DMS114 treated with DMSO at 0.1 percent for 48 hours (cell line): ENCODE measurements around the gene MRPL33.

Experiments used
- DNase-seq: peaks from one replicate; lab custom pipeline; 2025; ENCODE audit not compliant: unreplicated experiment; lab: John Stamatoyannopoulos, UW

Gene MRPL33

DNA sequence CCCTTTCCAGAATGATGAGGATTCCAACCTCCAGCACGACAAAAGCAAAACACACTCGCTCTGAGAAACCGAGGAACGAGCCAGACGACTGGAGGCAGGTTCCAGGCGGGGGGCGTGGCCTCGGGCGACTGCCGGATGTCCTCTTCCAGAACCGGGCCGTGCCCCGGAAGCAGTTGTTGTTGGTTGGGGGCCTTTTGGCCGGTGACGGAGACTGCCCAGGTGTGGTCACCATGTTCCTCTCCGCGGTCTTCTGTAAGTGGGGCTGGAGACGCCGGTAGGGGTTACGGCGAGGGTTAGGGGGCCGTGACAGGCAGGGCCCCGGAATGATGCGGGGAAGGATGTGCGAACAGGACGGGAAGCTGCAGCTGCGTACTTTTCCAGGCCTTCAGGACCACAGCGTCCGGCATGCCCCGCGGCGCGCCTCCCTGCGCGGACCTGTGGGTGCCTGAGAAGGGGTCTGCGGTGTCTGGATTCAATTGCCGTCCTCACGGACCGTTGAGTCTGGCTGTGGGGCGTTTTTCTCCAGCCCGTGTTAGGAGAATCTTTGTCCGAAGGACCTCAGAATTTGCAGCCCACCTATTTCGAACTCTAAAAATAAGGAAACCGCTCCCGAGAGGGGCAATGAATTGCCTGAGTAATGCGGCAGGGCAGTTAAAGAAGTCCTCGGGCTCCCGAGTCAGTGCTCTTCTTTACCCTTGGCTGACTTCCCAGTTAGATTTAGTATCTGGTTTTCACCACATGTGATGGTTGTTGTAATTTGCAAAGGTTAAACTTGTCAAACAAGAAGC lies at the start of gene MRPL33:
Gene MRPL33 (plus strand): TSS at position 172 of the 788 bp plus-strand sequence. CDS start 59 bp downstream, at position 231.
- peak; percentile 85 for DNase-seq

DNA sequence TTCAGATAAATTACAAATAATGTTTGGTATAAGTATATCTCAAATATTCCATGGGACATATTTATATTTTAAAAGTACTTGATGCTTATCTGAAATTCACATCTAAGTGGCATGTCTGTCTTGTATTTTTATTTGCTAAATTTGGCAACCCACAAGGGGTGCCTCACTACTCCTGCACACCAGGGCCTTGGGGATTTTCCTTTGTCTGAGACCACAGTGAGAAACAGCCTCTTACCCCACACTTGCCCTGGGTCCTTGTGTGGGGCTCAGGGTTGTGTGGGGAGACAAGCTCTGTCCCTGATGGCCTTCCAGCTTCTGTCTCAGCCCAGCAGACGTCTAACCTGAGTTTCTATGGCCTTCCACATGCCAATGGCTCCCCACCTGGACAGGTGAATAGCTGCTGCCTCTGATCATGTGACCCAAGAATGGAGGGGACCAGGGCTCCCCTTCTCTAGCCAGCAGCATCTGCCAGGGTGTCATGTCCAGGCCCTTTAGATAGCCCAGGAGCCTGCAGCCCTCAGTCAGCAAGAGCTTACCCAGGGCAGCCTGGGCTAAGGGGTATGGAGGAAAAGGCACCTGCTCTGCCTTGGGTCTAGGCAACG lies 49.5 kb upstream of the MRPL33 start:
- no peak for DNase-seq

DNA sequence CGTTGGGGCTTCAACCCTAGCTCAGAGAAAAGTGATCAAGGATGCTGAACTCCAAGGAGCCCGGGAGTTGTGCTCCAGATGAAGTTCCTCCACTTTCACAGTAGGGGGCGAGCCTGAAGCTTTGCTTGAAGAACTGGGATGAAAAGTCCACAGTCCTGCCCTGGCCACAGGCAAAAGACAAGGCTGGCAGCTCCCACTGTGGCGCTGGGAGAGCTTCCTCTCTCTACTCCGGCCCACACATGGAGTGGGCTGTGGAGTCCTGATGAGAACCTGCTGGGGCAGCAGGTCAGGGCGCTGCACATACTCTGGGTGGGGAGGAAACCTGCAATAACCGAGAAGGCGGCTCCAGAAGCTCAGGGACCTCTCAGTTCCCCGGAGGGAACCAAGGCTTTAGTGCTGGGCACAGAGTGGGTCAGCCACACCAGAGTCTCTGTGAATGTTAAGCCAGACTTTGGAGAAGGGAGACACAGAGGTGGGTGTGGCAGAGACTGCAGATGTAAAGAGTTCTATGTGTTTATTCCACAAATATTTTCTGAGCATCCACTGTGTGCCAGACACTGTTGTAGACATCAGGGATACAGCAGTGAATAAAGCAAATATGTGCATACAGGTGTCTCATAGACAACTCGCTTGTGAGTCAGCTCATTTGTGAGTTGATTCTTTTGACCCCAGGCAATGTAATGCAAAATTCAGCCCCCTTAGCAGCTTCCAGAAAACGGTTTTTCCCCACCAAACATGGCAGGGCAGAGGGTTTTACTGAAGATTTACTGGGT lies 48.0 kb upstream of the MRPL33 start:
- DNase-seq, result peak; percentile 33

DNA sequence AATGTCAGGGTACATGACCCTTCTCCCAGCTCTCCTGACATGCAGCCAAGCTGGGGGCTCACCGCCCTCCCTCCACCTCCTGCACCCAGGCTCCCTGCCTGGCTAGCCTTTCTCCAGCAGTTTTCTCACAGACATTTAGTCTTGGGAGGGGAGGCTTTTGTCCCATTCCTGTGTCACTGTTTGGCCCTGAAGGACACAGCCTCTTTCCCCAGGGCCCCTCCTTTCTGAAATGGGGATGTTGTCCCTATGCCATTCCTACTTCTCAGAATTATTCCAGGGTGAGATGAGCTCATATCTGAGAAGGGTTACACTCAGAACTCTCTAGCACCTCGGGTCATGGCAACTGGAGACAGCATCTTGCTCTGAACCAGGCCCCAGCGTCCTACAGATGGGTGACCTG lies 47.3 kb upstream of the MRPL33 start:
- no peak for DNase-seq

DNA sequence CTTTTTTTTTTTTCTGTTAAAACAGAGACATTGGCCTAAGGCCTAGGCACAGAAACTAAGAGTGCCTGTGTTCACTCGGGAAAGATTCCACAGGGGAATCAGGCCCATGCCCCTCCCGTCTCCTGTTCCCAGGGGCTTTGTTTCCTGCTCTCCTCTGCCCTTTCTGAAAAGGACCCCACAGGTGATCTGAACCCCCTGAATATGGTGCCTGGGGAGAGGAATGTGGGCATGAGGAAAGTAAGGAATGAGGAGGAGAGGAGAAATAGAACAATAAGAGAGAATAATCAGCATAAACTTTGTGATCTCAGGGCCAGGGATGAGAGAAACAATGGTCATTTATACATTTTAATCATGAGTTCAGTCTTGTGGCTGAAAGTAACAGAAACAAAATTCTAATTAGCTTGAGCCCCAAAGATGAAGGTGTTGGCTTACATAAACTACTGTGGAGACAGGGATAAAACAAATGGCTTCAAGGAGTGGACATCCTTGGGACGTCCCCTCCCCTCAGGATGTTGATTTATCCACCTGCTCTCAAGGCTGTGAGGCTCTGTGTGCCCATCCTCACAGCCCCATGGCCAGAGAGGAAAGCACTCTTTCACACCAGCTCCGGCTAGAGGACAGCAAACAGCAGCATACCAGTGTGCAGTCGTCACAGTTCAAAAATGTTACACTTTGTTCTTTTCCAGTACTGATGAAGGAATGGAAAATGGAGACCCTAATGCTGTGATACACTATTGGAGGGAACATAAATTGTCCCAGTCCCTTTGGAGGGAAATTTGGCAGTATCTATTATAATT lies 46.4 kb upstream of the MRPL33 start:
- no peak for DNase-seq

DNA sequence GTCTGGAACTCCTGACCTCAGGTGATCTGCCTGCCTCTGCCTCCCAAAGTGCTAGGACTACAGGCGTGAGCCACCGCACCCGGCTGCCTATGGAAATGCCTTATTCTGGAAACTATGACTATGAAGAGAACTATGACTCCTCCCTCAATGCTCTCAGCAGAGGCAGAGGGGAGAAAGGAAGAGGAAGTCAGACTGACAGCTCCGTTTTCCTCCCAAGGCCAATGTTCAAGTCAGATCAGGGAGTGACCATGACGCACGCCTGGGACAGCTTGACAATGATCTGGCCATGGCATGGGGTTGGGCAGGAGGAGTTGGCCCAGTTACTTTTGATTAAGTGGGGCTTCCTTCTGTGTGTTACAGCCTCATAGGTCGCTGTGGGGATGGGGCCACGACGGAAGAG lies 44.3 kb upstream of the MRPL33 start:
- DNase-seq, result no peak

DNA sequence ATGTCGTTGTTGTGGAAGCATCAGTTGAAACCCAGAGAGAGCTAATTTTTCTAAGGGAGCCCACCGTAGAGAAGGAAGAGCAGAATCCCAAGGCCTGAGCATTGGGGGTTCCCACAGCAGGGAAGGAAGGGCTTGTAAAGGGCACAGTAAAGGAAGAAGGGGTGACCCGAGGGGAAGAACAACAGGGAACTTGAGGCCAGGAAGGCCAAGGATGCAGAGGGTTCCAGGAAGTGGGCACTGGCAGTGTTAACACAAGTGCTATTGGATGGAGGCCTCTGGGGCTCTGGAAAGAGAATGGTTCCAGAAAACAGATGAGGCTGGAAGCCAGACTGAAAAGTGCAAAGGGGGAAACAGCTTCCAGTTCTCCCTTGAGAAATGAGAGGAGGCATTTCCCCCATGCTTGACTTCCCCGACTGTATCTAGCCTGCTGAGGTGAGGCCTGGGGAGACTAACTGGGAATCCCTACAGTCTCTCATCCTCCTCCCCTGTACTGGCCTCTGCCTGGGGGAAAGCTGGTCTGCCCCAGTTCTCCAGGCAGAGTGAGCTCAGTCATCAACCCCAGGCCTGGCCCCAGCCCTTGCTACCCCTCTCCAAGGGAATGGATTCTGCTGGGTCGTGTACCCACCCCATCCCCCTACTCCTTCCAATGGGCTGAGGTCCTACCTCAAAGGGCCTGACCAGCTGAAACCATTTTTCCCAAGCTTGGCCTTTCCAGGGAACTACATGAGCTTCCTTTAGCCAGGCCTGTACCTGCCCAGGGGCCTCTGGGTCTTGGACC lies 43.2 kb upstream of the MRPL33 start:
- DNase-seq, result no peak

DNA sequence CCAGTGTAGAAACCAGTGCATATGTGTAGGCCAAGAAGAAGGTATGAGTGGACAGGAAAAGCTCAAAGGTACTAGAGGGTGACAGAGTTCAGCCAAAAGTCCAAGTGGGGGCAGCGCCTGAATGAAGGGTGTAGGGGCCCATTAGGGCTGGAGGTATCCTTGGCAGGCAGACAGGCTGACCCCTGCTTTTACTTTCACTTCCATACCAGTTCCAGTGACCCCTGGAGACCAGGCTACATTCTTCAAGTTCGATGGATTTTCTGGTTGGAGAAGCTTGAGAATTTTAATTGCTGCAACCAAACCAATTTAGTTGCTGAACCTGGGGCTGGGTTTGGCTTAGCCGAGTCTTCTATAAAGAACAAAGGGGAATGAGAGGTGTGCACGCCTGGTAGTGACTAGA lies 42.3 kb upstream of the MRPL33 start:
- DNase-seq, result no peak

DNA sequence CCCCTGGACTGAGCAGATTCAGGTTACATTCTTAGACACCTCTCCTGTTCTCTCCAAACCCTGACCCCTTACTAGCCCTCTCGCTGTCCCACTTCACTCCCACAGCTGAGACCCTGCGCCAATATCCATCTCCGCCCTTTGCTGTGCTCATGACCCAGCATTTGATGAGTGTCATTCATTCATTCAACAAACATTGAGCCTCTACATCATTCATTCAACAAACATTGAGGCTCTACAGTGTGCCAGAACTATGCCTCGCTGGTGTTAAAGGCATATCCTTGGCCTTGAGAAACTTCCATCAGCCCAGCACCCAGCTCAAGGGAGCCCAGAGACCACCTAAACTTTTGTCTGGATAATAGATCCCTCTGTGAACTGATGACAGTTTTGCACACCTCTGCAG lies 41.9 kb upstream of the MRPL33 start:
- no peak for DNase-seq

DNA sequence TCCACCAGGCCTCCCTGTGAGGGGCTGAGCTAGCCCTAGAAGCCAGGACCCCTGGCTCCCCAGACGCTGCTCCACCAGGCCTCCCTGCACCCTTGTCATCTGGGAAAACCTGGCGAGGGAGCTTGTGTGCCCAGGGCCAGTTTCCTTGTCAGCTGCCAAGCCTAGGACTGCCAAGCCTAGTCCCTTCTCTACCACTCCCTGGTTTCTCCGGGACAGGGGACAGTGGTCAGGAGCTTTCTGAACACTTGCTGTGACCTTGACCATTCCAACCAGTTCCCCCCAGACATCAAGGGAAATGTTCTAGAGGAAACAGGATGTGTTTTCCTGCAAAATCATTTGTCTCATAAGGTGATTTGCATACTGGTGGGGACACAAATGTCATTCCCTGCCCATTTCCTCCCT lies 41.3 kb upstream of the MRPL33 start:
- DNase-seq, result no peak

DNA sequence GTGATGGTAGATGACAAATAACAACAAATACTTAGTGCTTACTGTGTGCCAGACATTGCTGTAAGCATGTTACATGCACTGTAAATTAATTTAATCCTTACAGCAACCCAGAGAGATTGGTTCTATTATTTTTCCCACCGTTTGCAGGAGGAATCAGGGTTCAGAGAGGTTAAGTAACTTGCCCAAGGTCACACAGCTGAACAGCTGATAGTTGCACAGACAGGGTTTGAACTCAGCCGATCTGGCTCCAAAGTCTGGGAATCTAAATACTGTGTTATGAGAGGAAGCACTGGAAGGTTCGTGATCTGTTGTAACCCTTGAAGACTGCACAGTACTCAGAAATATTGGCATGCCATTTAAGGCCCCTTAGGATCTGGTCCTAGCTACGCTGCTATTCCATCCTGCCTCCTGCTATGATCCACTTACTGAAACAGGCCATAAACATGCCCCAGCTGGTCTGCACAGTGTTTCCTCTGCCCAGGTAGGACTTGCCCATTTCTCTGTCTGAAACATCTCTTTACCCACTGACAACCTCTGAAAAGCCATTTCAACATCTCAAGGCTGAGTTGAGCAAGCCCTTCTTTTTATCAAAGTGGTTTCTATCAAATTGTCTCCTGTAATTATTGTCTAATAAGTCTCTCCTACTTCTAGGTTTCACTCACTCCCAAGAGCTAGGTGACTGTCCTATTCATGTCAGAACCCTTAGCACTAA lies 40.4 kb upstream of the MRPL33 start:
- DNase-seq, result no peak

DNA sequence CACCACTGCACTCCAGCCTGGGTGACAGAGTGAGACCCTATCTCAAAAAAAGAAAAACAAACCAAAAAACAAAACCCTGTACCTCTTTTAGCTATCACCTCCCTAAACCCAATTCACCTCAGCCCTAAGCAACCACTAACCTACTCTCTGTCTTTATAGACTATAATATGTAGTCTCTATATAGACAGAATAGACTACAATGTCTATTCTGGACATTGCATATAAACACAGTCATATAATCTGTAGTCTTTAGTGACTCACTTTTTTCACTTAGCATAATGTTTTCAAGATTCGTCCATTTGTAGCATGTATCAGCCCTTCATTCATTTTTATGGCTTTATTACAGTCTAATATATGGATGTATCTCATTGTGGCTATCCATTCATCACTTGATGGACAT lies 37.2 kb upstream of the MRPL33 start:
- no peak for DNase-seq

DNA sequence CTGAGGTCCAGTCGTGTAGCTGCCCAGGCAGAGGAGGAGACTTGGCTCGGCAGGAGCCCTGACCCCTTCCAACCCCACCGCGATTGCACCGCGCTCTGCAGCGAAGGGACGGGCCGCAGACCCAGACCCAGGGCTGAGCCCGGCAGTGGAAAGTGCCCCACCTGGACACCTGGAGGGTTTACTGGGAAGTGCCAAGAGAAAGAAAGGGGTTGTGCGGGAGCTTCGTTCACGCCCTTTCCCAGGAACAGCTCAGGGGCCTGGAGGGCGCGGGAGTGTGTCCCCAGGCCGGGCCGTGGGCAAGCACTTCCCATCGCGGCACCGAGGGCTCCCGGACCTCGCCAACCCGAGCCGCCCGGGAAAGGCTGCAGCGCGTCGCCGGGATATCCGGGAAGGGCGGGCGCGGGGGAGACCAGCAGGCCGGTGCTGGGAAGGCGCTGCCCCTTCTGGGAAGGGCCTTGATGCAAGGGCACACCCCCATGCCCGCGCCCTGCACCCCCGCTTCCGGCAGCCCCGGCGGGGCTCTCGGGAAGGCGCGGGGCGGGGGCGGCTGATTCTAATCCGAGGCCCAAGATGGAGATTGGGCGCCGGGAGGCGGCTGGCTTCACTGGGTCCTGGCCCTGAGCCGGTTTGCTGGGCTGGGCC lies 36.1 kb upstream of the MRPL33 start:
- DNase-seq, result no peak

DNA sequence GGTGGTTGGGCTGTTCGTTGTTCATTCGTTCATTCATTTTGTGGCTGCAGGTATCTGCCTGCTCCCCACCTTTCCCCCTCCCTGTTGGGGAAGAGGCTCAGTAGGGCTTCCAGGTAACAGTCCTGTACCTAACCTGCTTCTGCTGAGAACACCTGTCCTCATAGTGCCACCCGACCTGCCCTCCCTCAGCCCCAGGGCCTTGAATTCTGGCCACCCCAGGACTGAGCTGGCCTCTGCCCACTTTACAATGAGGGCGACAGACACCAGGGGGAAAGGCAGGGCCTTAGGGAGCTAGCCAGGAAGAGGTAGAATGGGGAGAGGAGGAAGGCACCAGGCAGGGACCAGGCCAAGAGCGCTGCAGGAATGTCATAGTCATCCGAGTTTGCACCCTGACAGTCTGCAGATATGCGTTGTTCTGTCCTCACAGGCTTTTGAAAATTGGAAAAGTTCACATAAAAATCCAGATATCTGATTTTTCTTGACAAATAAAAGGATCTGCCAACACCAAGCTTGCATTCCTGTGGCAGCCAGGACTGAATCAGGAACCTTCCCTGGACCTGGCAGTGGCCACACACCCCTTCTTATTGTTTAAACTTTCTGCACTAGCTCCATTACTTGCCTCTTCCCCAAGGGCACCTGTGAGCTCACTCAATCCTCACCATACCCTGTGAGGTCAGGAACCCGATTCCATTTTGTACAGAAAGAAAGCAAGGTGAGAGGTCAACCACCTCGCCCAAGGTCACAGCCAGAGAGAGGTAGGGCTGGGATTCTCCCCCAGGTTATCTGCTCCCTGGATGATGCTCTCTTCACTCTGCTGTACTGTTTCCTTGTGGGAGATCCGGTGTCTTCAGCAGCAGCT lies 35.3 kb upstream of the MRPL33 start:
- no peak for DNase-seq

DNA sequence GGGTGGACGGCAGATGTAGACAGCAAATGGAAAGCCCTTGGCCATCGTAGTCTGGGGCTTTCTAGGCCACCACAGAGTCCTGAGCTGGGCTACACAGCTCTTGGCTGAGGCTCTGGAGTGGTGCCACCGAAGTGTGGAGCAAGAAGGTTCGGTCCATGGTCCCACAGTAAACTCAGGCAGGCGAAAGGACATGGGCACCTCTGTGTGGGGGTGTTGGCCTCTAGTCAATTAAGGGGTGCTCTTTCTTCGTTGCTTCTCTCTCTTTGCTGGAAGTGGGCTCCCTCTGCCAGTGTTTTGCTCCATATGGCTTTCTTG lies 34.7 kb upstream of the MRPL33 start:
- no peak for DNase-seq

DNA sequence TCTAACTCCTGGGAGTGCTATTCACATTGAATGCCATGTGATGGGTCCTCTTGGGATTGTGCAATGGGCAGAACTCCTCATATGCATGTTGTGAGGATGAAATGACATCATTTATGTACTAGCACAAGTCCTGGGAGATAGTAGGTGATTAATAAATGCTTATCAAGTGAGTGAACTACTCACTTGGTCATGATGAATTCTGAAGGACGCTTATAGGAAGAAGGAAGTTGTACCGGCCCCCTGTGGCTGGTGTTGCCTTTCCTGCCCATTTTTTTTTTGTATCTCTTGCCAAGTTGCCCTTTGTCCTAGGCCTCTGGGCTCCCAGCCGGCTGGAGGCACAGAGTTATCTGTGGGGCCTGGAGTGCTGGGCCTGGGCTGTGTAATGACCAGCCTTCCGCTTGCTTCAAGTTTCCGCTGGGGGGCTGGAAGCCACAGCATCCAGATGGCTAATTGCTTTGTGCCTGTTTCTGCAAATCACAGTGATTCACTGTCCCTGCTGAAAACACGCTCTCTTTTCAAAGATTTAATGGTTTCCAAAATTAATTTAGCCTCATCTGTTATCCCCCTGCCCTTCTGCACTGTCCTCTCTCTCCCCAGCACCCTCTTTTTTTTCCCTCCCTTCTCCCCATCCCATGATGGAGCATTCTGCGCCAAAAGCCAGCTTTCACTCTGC lies 33.7 kb upstream of the MRPL33 start:
- no peak for DNase-seq

DNA sequence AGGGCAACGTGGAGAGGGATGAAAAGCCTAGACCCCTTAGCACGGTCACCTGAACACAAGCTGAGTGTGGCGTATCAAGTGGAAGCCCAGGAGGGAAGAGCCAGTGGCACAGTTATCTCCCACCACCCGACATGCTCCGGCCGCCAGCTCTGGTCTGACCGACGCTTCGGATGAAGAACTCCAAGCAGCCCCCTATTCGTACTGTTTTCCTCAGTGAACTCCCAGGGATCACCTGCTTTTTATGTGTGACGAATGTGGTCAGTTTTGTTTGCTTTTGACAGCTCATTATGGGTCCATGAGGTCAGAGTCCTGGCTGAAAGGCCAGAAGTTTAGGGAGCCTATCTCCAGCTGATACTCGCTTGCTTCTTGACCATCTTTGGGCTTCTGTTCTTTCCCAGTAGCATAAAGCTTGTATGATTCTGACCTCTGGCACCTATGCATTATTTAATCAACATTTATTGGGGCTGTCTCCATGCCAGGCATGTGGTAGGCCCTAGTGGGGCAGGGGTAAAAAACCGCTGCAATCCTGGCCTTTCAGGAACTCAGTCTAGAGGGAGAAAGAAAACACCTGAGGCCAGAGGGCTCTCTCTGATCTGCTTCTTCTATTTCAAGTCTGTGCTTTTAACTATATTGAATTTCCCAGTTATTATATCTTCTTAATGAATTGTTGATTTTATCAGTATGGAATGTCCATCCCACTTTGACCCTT lies 33.0 kb upstream of the MRPL33 start:
- DNase-seq, result no peak

DNA sequence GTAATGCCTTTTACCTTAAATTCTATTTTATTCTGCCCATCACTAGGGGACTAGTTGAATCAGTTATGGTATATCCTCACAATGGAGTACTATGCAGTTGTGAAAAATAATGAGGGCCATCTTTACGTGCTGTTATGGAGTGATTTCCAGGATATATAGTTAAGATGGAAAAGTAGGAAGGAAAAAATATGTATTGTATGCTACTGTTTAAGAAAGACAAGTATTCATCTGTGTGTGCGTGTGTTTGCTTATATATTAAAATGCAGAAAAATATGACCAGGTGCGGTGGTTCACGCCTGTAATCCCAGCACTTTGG lies 32.5 kb upstream of the MRPL33 start:
- no peak for DNase-seq
